MG63 (cell line): ENCODE measurements around the gene NRCAM. TPM values are rescaled to one million over a fixed set of nuclear protein-coding genes. Genes with fewer than 3 reads are reported as not detected.

Experiments
- DNase-seq: peaks from one replicate; pipeline ENCODE4 v3.0.0-alpha.2; 2020
- H3K27me3 ChIP-seq: fragments of 250-450 bp; sonication (Bioruptor Pico); 2 replicates; pipeline ENCODE4 v1.5.1; 2020; ENCODE audit warnings: mild to moderate bottlenecking, moderate library complexity
- H3K36me3 ChIP-seq: fragments of 250-450 bp; sonication (Bioruptor Pico); 2 replicates; pipeline ENCODE4 v1.5.1; 2020; ENCODE audit warnings: mild to moderate bottlenecking, moderate library complexity
- H3K4me3 ChIP-seq: fragments of 250-450 bp; sonication (Bioruptor Pico); 2 replicates; pipeline ENCODE4 v1.5.1; 2020; ENCODE audit warnings: mild to moderate bottlenecking, moderate library complexity
- H3K9me3 ChIP-seq: fragments of 250-450 bp; sonication (Bioruptor Pico); 2 replicates; pipeline ENCODE4 v1.5.1; 2020; ENCODE audit warnings: mild to moderate bottlenecking, moderate library complexity
- total RNA-seq: library from RNA; depleted of rRNA; stranded (reverse); fragments of >200 nt; shearing (Covaris generic); gene quantifications from 2 replicates; pipeline ENCODE4 v1.2.3, GENCODE V29; 2014; ENCODE audit warnings: low replicate concordance

NRCAM gene
- total RNA-seq, 1 experiment from 2014 or later, result 0.79 TPM

DNA sequence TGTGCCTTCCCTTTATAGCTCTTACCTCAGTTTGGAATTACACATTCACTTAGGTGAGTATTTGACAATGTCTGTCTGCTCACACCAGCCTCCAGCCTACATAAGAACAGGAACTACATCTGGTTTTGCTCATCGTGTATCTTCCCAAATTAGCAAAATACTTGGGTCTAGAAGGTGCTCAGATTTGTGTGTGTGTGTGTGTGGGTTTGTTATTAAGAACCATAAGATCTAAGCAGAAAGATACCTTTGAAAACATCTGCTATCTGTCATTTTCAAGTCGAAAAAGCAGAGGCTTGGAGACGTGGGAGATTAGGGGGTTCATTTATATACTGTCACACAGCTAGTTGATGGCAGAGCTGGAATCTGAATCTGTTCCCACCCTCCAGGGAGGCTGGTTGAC, 311.3 kb downstream of the NRCAM start:
- Histone ChIP-seq H3K27me3 (no peaks in the 10 kb centered on the region), H3K36me3 (no peaks in the 10 kb centered on the region), H3K4me3 (no peak overlapping the region), H3K9me3 (no peaks in the 10 kb centered on the region)
- DNase-seq, result no peak

- Histone ChIP-seq H3K9me3 (no peaks in the 10 kb centered on the region), H3K4me3 (no peak overlapping the region), H3K27me3 (no peaks in the 10 kb centered on the region), H3K36me3 (no peaks in the 10 kb centered on the region)
- no peak for DNase-seq
Measured at GRCh38 chr7:108143658-108144420, 312.4 kb downstream of the NRCAM start.

- Histone ChIP-seq H3K9me3 (no peaks in the 10 kb centered on the region), H3K27me3 (no peaks in the 10 kb centered on the region), H3K4me3 (no peak overlapping the region), H3K36me3 (no peaks in the 10 kb centered on the region)
- no peak for DNase-seq
Measured at GRCh38 chr7:108142675-108143259, 313.5 kb downstream of the NRCAM start.

DNA sequence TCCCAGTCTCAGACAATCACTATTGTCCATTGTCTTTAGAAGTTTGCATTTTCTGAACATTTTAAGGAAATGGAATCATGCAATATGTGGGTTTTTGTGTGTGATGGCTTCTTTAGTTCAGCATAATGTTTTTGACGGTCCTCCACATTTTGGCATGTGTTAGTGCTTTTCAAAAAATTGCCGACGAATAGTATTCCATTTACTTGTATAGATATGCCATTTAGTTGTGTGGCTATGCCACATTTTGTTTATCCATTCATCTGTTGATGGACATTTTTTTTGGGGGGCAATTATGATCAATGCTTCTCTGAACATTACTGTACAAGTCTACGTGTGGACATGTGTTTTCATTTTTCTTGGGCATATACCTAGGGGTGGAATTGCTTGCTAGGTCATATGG, 314.1 kb downstream of the NRCAM start:
- Histone ChIP-seq H3K36me3 (no peaks in the 10 kb centered on the region), H3K4me3 (no peak overlapping the region), H3K27me3 (no peaks in the 10 kb centered on the region), H3K9me3 (no peaks in the 10 kb centered on the region)
- DNase-seq, result no peak

DNA sequence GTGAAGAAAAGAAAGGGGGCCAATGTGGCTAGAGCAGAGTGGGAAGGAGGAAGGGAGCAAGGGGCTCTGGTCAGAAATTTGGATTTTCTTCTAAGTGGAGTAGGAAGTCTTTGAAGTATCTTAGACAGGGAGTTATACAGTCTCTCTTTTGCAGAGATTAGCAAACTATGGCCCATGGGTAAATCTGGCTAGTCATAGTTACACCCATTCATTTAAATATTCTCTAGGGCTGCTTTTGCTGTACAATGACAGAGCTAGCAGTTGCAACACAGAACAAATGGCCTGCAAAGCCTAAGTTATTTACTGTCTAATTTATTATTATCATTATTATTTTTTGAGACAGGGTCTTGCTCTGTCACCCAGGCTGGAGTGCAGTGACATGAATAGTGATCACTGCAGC, 315.6 kb downstream of the NRCAM start:
- no peaks in the 10 kb centered on the region for H3K36me3 ChIP-seq
- DNase-seq, result no peak
- H3K4me3 ChIP-seq, result no peak overlapping the region
- no peaks in the 10 kb centered on the region for H3K27me3 ChIP-seq
- H3K9me3 ChIP-seq, result no peaks in the 10 kb centered on the region

GRCh38 chr7:108138911-108139310, 317.3 kb downstream of the NRCAM start:
- no peaks in the 10 kb centered on the region for H3K9me3 ChIP-seq
- no peak overlapping the region for H3K4me3 ChIP-seq
- DNase-seq, result no peak
- no peaks in the 10 kb centered on the region for H3K36me3 ChIP-seq
- no peaks in the 10 kb centered on the region for H3K27me3 ChIP-seq

GRCh38 chr7:108137993-108138392, 318.2 kb downstream of the NRCAM start:
- no peak for DNase-seq
- Histone ChIP-seq H3K36me3 (no peaks in the 10 kb centered on the region), H3K4me3 (no peak overlapping the region), H3K27me3 (no peaks in the 10 kb centered on the region), H3K9me3 (no peaks in the 10 kb centered on the region)

GRCh38 chr7:108137040-108137439, 319.2 kb downstream of the NRCAM start:
- Histone ChIP-seq H3K27me3 (no peaks in the 10 kb centered on the region), H3K36me3 (no peaks in the 10 kb centered on the region), H3K9me3 (no peaks in the 10 kb centered on the region), H3K4me3 (no peak overlapping the region)
- DNase-seq, result no peak

GRCh38 chr7:108136191-108136688, 320.0 kb downstream of the NRCAM start:
- Histone ChIP-seq H3K27me3 (no peaks in the 10 kb centered on the region), H3K4me3 (no peak overlapping the region), H3K9me3 (no peaks in the 10 kb centered on the region), H3K36me3 (no peaks in the 10 kb centered on the region)
- DNase-seq, result no peak

DNA sequence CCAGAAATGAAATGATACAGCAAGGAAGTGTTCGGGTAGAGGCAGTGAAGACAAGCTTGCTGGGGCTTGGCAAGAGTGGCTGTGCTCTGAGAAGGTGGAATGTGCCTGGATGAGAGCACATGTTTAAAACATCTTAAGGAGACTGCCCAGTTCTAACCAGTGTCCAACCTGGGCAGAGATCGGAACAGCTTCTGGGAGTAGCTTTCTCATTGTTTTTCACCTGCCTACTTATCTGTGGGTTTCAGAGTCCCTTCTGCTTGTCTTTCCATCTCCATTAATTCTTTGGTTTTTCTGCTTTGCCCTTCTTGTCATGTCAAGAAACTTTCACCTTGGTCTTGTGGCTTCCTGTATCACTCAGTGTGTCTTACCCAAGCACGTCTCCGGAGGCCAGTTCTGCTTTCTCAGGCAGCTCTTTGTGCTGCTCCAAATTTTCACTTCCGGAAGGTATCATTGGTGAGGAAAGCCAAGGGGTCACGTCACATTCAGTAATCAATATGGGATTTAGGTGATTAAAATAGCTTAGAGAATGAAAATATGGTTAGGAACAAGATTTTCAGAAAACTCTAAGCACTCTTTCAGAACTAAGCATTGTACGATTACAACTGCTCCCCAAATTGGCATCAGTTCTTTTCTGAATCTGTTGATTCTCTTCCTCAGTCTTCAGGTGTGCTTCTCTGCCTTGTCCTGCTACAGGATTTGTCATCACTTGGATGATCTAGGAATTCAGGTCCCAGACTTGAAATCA, 320.6 kb downstream of the NRCAM start:
- no peak for DNase-seq
- Histone ChIP-seq H3K27me3 (no peaks in the 10 kb centered on the region), H3K36me3 (no peaks in the 10 kb centered on the region), H3K9me3 (no peaks in the 10 kb centered on the region), H3K4me3 (no peak overlapping the region)

DNA sequence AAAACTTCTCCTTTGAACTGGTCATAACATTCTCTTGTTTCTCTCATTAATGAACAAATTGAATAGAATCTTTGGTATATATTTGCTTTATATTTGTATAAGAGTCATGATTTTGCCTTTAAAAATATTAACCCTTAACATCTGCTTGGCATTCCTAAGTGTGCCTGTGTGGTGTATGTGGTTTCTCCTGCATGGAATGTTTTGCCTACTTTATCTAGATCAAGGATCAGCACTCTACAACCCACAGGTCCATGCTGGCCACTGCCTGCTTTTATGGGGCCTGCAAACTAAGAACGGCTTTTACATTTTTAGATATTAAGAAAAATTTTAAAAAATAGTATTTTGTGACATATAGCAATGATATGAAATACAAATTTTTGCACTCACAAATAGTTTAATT, 321.8 kb downstream of the NRCAM start:
- H3K27me3 ChIP-seq, result no peaks in the 10 kb centered on the region
- no peaks in the 10 kb centered on the region for H3K36me3 ChIP-seq
- no peak overlapping the region for H3K4me3 ChIP-seq
- no peak for DNase-seq
- no peaks in the 10 kb centered on the region for H3K9me3 ChIP-seq

DNA sequence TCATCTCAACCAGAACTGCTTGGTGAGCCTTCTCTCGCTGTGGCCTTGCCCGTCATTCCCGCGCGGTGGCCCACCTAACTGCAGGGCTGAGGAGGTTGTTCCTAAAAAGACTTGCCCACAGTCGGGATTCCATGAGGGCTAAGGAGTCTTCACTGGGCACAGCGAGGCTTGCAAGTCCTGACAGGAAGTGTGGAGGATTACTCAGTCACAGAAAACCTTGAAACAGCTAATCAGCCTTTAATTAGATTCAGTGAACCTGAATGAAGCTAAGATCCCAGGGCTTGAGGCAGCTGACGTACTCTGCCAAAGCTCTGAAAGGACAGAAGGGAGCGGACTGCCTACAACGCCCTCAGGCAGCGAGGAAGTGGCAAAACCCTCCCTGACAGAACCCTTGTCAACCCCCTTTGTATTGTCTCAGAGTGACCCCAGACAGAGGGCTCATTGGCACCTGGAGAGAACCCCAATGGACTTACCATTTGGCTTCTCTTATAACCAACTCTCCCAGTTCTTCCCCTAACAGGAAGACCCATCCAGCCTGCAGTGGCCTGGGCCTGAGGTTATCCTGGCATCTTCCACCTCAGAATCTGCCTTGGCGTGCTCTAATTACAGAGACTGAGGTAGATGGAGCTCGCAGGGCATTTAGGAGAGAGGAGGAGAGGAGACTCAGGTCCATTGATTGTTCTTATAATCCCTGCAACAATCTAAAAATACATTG, 323.5 kb downstream of the NRCAM start:
- no peaks in the 10 kb centered on the region for H3K9me3 ChIP-seq
- no peak for DNase-seq
- no peaks in the 10 kb centered on the region for H3K36me3 ChIP-seq
- no peak overlapping the region for H3K4me3 ChIP-seq
- no peaks in the 10 kb centered on the region for H3K27me3 ChIP-seq

GRCh38 chr7:108130261-108130660, 326.0 kb downstream of the NRCAM start, which contains the start of gene LAMB4:
TSS of gene LAMB4 (minus strand) at chr7:108130361. CDS start at chr7:108123164, 7,197 bp downstream.
- DNase-seq, result no peak
- Histone ChIP-seq H3K9me3 (no peaks in the 10 kb centered on the region), H3K36me3 (no peaks in the 10 kb centered on the region), H3K27me3 (no peaks in the 10 kb centered on the region), H3K4me3 (no peak within 1 kb of the TSS)

DNA sequence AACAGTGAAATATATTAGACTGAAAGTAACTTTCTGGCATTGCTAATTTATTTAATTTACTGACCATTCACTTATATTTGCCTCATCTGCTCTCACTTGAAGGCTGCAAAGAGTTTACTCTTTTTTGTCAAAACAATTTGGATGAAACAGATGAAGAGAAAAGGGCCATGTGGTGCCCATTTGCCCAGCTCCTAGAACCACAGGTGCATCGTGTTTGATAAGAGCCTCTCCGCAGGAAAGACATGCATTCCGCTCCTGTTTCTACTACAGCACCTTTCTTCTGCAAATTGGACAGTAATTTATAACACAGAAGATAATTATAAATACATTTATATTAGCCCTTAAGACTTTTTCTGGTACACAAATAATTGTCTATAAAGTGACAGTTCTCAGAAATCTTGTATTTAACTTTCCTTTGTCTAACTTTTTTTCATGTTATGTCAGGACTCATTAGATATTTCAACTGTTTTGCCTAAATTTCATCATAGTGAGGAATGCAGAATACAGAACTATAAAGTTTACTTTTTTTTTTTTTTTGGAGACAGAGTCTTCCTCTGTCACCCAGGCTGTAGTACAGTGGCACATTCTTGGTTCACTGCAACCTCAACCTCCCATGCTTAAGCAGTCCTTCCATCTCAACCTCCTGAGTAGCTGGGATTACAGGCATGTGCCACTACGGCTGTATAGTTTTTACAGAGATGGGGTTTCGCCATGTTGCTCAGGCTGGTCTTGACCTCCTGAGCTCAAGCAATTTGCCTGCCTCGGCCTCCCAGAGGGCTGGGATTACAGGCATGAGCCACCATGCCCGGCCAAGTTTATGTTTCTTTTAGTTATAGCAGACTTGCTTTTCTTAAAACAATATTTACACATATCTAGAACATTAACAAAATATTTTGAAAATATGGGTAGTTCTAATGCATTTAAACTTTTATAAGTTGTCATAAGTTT, 326.9 kb downstream of the NRCAM start:
- Histone ChIP-seq H3K9me3 (no peaks in the 10 kb centered on the region), H3K36me3 (no peaks in the 10 kb centered on the region), H3K27me3 (no peaks in the 10 kb centered on the region), H3K4me3 (no peak overlapping the region)
- no peak for DNase-seq

- H3K36me3 ChIP-seq, result no peaks in the 10 kb centered on the region
- no peaks in the 10 kb centered on the region for H3K9me3 ChIP-seq
- H3K27me3 ChIP-seq, result no peaks in the 10 kb centered on the region
Measured at GRCh38 chr7:108128514-108128913, 327.7 kb downstream of the NRCAM start.

DNA sequence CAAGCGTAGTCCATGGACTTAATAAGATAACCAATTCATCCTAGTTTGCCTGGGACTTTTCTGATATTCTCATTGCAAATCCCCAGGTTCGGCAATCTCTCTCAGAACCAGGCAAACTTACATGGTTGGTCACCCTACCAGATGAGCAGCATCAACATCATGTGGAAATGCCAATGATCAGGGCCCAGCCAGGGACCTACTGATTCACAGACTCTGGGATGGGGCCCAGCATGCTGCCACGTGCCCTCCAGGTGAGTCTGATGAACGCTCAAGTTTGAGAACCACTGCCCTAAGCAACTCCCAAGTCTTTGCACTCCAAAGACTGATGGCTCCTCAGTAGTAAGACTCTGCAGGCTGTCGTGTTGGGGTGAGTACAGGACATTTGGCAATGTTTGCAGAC, 328.8 kb downstream of the NRCAM start:
- no peak for DNase-seq
- Histone ChIP-seq H3K36me3 (no peaks in the 10 kb centered on the region), H3K4me3 (no peak overlapping the region), H3K9me3 (no peaks in the 10 kb centered on the region), H3K27me3 (no peaks in the 10 kb centered on the region)

More at GRCh38 chr7:108128514-108128913, 327.7 kb downstream of the NRCAM start:
- H3K4me3 ChIP-seq, result no peak overlapping the region
- no peak for DNase-seq
